HG03064 (cell line): ENCODE measurements around the gene CAPN9.
"Not testable (repeated sequence)": the region's sequence is repeated elsewhere in the genome, so short reads cannot be mapped to it uniquely, and the experiment has no call there.

Experiments
- ATAC-seq: cut with Tn5 transposase; IDR thresholded peaks from one replicate; pipeline ENCODE4 v1.9.1; 2021; ENCODE audit warnings: low read depth; ENCODE audit not compliant: unreplicated experiment

The CAPN9 gene

DNA sequence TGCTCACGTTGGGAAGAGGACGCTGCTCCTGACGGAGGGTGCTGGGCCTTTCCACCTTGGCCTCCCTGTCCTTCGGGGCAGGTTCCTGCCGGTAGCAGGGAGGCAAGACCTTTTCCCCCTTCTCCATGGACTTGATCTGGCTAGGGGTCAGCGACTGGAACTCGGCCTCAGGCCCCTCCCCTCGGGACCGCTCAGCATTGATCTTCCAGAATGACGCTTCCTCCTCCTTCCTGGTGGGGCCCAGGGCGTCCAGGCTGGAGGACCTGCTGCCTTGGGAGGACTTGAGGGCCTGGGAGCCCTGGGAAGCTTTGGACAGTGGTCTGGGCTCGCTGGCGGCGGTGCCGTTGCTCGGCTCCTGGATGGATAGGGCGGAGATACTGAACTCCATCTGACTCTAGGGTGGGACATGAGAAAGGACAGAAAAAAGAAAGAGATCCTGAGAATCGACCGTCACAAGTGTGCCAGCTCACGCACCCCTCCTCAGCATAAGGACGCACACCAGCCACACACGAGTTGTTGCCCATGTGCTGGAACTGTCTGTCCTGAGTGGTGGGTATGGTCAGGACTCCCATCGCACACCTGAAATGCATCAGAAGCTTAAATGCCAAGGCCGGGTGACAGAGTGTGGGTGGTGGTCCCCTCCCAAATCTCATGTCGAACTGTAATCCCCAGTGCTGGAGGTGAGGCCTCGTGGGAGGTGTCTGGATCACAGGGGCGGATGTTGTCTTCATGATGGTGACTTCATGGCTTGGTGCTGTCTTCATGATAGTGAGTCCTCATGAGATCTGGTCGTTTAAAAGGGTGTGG is 96.5 kb downstream of the CAPN9 start:
- ATAC-seq: no peak

DNA sequence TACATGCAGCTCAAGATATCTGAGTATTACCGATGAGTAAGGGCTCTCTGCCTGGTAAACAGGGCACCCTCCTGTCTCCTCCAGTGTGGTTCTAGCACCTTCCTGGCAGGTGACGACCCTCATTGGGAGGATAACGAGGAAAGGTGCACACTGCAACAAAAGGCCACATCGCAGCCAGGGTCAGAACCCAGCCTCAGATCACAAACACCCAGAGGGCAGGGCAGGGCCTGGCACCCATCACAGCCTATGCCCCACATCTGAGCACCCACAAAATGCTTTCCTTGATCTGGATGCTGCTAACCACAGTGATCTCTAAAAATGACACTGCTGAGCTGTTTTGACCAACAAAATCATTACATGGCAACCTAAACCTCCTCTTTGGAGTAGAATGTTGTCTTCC is 97.4 kb downstream of the CAPN9 start:
- no peak for ATAC-seq

DNA sequence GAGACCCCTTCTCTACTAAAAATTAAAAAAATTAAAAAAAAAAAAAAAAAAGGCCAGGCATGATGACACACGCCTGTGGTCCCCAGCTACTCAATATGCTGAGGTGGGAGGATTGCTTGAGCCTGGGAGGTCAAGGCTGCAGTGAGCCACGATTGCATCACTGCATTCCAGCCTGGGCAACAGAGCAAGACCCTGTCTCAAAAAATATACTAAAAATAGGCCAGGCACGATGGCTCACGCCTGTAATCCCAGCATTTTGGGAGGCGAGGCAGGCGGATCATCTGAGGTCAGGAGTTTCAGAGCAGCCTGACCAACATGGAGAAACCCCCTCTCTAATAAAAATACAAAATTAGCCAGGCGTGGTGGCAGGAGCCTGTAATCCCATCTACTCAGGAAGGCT is 98.0 kb downstream of the CAPN9 start:
- ATAC-seq: not testable (repeated sequence)

DNA sequence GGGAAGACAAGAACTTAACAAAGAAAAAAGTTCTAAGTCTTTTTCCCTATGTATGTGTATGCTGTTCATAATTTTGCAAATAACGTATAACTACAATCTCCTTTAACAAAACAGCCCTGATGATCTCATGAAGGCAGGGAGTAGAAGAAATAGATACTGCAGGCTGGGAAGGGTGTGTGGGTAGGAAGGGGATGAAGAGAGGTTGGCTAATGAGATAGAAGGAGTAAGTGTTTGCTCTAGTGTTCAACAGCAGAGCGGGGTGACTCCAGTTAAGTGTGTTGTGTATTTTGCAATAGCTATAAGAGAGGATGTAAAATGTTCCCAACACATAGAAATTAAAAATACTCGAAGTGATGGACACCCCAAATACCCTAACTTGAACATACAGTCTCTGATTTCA is 101.0 kb downstream of the CAPN9 start:
- ATAC-seq: no peak

DNA sequence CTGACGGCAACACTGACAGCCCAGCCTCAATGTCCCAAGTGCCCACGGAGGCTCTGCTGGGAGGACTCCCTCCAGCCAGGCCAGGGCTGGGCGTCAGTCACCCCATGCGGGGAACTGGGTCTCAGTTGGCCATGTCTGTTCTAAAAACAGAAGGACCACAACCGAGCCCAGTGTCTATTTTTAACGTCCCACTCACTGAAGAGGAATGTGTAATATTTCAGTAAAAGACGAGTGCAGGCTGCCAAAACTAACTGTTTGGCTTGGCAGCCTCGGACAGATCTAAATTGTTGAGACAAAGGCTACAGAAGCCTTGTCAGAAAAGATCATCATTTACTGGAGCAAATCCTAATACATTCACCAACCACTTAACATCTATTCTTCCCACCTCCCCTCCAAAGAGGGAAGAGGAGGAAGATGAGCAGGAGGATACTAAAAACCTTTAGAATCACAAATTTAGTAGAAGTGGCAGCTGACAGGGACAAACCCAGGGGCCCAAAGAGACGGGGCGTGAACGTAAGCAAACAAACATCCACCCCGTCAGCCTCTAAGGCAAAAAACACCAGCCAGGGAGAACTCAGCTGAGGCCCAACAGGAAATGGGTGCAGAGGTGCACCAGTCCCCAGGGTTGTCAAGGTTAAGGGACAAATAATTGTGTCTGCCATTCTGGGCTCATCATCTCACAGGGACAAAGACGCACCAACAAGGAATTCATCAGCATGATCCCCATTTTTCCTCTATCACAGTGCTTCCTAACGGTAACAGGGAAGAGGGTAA is 102.5 kb downstream of the CAPN9 start:
- ATAC-seq: no peak

DNA sequence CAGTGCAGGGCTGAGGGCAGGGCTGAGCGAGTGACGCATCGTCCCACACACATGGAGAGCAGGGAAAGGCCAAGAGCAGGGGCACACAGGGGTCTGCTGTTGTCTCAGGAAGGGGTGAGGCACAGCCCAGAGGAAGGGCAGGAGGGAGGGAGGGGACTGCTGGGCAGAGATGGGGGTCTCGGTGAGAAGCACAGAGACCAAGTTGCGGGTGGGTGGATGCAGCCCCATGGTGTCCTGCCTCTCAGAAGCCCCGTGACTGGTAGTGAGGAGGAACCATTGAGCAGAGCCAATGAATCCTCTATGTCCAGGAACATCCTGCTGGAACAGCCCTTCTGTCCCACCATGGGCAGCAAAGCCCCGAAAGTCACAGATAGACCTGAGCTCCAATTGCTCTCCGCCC is 103.4 kb downstream of the CAPN9 start:
- ATAC-seq: no peak

DNA sequence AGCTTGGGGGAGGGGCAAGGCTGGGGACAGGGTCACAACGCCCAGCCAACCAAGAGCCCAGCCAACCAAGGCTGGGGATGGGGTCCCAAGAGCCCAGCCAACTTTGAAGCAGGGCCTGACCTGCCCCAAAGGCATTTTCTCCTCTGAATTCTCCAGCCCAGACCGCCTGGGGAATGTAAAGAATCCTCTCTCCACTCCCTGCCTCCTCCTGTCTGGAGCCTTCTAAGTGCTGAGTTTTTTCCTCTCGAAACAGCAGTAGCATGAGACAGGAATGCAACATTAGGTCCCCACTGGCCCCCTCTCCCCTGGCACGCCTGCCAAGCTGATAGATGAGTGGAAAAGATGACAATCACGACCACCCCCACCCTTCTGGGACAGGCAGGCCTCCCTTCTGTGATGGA is 104.1 kb downstream of the CAPN9 start:
- ATAC-seq: no peak
